Lower leg skin (tissue), 4 donors: Measurements from ENCODE around the gene ABCE1. TPM values are rescaled to one million over a fixed set of nuclear protein-coding genes. Genes with fewer than 3 reads are reported as not detected.

Source experiments
- DNase-seq, 2 donors: peaks; one replicate each; pipeline ENCODE4 v3.0.0-alpha.2; 2019; ENCODE audit warnings: low spot score in 2 of 2
- H3K4me3 ChIP-seq: fragments of 200-600 bp; sonication (generic); 2 replicates; pipeline ENCODE4 v1.5.1; 2017; ENCODE audit warnings: mild to moderate bottlenecking, low read depth; ENCODE audit not compliant: poor library complexity, severe bottlenecking
- POLR2A ChIP-seq, 2 donors: fragments of 450-650 bp; IDR thresholded peaks; one replicate each; pipeline ENCODE4 v1.6.1; 2016 to 2017; ENCODE audit warnings: antibody characterized with exemption in 2 of 2, mild to moderate bottlenecking in 1 of 2, moderate library complexity in 1 of 2
- WGBS, 2 donors: methylation state at CpG; one replicate each; pipeline ENCODE4 v1.1.5; 2018; 5-methylcytosine and 5-hydroxymethylcytosine counted together
- intact Hi-C: fragments of 100-400 bp; cut with DNase I; formaldehyde crosslinking; loops from one replicate; pipeline ENCODE4 v1.15.0; 2023; ENCODE audit warnings: low total_unique reads
- total RNA-seq, 4 donors: library from RNA; depleted of rRNA; stranded (reverse); fragments of >200 nt; gene quantifications; one replicate each; pipeline ENCODE4 v1.1.0, GENCODE V29; 2016
- TF ChIP-seq, protein P1 (sequence below), 3 donors: fragments of 450-650 bp; IDR thresholded peaks; one replicate each; pipeline ENCODE4 v1.5.1; 2016; ENCODE audit warnings: antibody characterized with exemption in 3 of 3, mild to moderate bottlenecking in 3 of 3, moderate library complexity in 2 of 3

ABCE1 gene
- total RNA-seq, 4 donors from 2014 or later = 55.7 to 71.1 (median 57.8) TPM

DNA sequence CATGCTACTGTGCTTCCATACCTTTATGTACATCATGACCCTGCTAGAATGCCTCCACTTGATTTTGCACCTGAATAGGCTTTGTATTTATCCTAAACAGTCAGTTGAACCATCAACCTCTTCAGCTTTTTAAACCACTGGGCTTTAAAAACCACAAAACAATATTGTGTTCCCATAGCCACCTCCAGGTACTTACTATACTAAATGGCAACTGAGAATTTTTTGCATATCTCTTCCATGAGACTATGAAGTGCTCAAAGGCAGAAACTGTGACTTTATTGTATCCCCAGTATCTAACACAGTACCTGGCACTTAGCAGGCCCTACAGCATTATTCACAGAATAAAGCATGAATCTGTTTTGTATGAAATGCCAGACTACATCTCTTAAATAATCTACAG, 39.9 kb upstream of the ABCE1 start:
- DNase-seq = no peak
- intact Hi-C loops = no loop called here
- no peak overlapping the region for H3K4me3 ChIP-seq
- TF ChIP-seq POLR2A (IDR thresholded peaks at IDR 0.05) = no peak
- TF ChIP-seq, protein P1, sequence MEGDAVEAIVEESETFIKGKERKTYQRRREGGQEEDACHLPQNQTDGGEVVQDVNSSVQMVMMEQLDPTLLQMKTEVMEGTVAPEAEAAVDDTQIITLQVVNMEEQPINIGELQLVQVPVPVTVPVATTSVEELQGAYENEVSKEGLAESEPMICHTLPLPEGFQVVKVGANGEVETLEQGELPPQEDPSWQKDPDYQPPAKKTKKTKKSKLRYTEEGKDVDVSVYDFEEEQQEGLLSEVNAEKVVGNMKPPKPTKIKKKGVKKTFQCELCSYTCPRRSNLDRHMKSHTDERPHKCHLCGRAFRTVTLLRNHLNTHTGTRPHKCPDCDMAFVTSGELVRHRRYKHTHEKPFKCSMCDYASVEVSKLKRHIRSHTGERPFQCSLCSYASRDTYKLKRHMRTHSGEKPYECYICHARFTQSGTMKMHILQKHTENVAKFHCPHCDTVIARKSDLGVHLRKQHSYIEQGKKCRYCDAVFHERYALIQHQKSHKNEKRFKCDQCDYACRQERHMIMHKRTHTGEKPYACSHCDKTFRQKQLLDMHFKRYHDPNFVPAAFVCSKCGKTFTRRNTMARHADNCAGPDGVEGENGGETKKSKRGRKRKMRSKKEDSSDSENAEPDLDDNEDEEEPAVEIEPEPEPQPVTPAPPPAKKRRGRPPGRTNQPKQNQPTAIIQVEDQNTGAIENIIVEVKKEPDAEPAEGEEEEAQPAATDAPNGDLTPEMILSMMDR (IDR thresholded peaks at IDR 0.05) = no peak

DNA sequence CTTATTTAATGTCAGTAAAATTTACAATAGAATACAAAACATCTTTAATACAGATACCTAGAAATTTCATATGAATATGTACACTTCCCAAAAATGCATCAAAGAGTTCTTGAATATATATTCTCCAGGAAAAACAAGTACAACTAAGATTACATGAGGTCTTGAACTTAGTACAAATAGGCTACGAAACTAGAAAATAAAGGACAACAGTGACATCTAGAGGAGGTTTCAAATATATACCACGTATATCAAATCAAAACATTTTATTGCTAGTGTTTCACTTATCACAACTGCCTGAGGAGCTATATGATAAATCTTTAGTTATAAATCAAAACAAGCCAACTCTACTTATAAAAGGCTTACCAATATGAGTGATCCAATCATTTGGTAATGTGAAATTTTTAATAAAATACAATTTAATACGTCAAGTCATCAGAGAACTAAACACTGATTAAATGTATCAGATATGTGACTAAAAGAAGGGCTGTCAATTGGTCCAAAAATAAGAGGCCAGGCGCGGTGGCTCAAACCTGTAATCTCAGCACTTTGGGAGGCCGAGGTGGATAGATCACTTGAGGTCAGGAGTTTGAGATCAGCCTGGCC, 36.7 kb upstream of the ABCE1 start:
- DNase-seq = no peak
- 58 to 62% methylated on average over 6 of the region's 6 CpGs for WGBS, 2 donors
- TF ChIP-seq, protein P1 (IDR thresholded peaks at IDR 0.05) = no peak
- no peak for TF ChIP-seq POLR2A (IDR thresholded peaks at IDR 0.05)
- H3K4me3 ChIP-seq = no peak overlapping the region
- intact Hi-C loops = no loop called here

DNA sequence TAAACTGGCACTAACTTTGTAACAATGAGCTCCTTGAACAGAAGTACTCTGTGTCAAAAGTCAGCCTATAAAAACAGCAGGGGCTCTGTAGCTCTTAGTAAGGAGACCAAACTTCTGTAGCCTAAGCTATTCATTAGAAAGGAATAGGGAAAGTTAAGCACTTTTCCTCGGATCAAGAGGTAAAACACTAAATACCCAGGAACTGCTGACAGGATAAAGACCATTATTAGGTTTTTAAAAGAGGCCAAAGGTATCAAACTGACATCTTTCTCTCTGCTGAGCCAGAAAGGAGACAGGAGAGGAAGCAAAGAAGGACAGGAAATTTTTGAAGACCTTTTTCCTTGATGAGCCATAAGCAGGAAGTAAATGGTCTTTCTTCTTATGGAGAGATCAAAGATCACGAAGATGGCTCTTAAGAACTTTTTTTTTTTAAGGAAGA, 32.0 kb upstream of the ABCE1 start:
- TF ChIP-seq, protein P1 (IDR thresholded peaks at IDR 0.05) = no peak
- no peak for TF ChIP-seq POLR2A (IDR thresholded peaks at IDR 0.05)
- 61 to 66% methylated on average over 2 of the region's 2 CpGs for WGBS, 2 donors
- intact Hi-C loops = no loop called here
- no peak for DNase-seq
- H3K4me3 ChIP-seq = no peak overlapping the region

DNA sequence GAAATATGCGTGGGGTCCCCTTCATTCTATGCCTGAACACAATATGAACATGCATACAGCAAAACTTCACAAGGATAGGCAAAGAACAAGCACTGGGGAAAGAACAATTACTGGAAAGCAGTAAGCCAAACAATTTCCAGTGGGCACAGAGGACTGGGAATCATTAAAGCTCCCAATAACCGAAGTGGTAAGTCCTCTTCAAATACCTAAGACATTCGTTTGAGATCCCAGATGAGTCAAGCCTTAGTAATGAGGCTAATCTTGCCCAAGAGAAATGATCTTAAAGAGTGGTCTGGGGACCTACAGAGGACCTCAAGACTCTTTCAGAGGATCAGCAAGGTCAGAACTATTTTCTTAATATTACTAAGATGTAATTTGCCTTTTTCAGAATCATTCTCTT, 28.8 kb upstream of the ABCE1 start:
- no peak overlapping the region for H3K4me3 ChIP-seq
- DNase-seq = no peak
- TF ChIP-seq, protein P1 (IDR thresholded peaks at IDR 0.05) = no peak
- no peak for TF ChIP-seq POLR2A (IDR thresholded peaks at IDR 0.05)
- intact Hi-C loops = no loop called here
- 79 to 83% methylated on average over 3 of the region's 3 CpGs for WGBS, 2 donors

DNA sequence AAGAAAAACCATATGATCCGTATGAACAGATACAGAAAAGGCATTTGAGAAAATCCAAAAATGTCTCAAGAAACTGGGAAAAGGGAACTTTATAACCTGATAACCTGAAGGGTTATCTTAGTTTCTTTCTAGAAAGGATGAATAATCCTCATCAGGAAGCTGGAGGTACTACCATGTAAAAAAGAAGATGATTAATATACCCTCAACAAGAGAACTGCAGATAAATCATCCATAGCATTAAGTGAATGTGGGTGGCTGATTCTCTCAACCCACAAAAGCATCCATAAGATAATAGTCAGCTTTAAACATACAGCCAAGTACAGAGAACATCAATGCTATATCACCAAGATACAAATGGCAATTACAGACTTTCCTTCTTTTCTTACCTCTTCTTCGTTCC, 26.6 kb upstream of the ABCE1 start:
- intact Hi-C loops = no loop called here
- no peak for TF ChIP-seq POLR2A (IDR thresholded peaks at IDR 0.05)
- TF ChIP-seq, protein P1 (IDR thresholded peaks at IDR 0.05) = no peak
- no peak for DNase-seq
- WGBS, 2 donors = 98 to 100% methylated on average over 2 of the region's 2 CpGs
- H3K4me3 ChIP-seq = no peak overlapping the region
